NCI-H1930 (cell line): ENCODE measurements around the gene APBA3.

ENCODE experiments used
- DNase-seq, 2 experiments: peaks; one replicate each; lab custom pipeline; 2025; lab: John Stamatoyannopoulos, UW

Gene APBA3

DNA sequence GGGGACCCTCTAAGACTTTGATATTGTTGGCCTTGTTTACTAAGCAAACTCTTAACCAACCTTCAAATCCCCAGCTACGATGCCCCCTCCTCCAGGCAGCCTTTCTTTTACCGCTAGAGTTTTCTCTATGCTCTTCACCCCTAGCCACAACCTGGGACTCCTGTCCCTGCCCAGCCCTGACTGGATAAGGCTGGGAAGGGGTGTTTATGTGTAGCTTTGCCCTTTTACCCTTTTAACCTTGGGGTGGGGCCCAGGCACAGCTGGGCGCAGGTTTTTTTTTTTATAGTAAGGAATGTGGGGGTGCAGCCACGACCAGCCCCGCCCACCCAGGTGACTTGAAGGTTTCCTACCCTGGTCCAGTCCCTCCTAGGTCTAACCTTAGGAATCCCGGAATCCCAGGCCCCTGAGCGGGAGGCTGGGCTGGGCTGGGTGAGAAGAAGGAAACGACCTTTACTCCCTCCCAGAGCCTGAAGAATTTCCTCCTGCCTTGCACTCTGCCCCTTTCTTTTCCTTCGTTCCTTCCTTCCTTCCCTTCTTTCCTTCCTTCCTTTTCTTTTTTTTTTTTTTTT is 41.1 kb downstream of the APBA3 start:
- no peak for DNase-seq

DNA sequence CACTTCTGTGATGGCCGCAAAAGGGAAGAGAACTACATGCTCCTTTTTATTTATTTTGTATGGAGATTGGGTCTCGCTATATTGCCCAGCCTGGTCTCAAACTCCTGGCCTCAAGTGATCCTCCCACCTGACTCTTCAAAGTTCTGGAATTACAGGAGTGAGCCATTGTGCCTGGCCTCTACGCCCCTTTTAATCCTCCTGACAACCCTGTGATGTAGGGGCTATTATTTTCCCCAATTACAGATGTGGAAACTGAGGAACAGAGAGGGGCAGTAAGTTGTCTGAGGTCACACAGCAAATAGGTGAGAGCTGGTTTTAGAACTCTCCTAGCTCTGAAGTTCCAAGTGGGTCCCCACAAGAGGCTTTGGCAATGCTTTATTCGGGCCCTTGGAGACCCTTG is 41.6 kb downstream of the APBA3 start:
- no peak for DNase-seq

DNA sequence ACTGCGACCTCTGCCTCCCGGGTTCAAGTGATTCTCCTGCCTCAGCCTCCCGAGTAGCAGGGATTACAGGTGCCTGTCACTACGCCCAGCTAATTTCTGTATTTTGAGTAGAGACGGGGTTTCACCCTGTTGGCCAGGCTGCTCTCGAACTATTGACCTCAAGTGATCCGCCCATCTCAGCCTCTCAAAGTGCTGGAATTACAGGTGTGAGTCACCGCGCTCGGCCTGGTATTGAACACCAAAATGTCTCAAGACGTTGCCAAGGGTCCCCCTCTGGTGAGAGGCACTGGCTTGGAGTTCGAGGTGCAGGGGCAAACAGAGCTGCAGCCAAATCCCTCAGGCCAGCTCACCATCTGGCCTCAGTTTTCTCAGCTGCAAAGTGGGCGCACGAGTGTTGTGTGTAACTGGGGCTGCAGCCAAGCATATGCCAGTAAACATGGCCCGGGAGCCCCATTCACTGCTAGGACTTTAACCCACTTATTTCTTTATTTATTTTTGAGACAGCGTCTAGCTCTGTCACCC is 45.3 kb downstream of the APBA3 start:
- DNase-seq = no peak

DNA sequence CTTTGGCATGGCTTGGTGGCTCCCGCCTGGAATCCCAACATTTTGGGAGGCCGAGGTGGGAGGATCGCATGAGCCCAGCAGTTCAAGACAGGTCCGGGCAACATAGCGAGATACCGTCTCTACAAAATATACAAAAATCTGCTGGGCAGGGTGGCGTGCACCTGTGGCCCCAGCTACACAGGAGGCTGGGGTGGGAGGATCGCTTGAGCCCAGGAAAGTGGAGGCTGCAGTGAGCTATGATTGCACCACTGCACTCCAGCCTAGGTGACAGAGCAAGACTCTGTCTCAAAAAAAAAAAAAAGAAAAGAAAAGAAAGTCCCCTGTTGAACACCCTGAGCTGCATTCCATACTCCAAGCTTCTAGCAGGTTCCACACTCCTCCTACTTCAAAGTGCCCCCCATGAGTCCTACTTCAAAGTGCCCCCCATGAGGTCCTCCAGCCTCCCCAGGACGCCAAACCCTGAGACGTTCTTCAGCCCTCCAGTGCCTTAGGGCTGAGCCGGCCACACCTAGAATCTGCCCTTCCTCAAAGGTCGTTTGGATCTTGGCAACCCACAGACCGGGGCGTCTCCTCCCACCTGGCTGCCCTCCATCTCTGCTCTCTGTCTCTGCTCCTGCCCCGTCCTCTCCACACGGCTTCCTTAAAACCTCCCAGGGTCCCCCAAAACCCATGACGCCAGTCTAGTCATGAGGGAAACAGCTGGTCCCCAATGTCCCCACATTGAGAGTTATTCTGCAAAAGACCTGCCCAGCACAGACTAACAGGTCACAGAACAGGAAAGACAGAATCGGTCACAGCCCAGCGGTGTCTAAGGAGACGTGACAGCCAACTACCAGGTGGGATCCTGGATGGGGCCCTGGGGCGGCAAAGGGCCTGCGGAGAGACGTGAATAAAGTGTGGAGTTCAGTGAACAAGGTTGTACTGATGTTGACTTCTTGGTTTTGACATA is 48.6 kb downstream of the APBA3 start:
- DNase-seq = no peak

DNA sequence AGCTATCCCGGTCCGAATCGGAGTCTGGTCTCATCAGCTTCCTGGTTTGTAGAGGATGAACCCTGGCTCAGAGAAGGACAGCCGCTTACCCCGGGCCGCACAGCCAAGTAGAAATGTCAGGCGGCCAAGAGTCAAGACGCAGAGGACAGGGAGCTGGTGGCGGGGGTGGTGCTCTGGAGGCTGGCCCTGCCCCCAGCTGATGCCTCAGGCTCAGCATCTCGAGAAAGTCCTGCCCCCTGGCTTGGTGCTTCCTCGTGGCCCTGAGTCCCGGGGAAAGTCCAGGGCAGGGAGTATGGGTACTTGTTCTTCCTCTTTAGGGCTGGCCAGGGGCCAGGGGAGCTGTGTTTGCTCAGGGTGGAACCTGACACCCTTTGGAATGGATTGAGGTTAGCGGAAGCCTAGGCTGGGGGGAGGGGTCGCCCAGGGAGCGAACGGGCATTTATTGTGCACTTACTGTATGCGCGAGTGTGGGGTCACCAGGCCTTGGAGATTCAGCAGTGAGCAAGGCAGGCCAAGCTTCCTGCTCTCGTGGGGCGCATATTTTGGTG is 51.2 kb downstream of the APBA3 start:
- DNase-seq = no peak

DNA sequence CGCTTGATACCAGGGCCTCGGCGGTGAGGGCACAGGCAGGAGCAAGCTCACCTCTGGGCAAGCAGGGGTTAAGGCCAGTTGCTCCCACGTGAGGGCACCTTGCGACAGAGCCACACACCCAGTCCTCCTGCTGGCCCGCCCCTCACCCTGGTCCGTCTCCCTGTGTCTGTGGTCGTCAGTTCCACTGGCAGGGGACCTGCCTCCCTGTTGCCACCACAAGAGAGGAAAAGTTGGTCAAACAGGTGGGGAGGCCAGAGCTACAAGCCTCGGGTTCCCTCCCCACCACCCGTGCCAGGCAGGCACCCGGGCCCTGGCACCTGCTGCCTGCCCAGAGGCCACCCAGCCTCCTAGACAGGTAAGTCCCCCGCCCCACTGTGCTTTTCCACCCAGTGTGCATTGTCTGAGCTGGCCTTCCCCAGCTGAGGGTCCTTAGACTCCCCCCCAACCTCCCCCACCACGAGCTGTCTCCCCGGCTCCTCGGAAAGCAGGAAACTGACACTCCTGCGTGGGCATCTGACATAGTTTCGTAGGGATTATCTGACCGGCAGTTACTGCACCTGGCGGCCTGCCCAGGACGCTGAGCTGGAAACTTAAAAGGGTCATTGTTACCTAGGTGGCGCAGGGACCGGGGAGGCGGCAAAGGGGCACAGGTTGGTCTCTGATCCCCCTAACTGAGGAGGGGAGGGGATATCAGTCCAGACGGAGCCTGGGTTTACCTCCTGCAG is 53.1 kb downstream of the APBA3 start, which contains the start of gene TJP3:
Gene TJP3, plus strand, starts transcription at position 178 of the 725 bp plus-strand sequence. CDS start 20,049 bp downstream, outside the sequence.
- no peak for DNase-seq

DNA sequence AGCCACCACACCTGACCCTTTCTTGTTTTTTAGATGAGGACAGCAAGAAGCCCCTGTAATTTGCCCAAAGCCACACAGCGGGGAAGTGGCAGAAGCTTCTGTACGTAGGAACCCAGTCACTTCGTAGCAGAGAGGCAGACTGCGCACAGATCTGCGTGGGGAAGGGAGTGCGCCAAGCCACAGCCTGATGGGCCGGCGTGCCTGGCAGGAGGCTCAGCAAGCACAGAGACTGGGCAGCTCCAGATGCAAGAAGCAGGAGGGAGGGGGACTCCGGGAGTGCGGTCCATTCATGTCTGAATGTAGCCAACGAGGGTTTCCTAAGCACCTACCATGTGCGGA is 53.7 kb downstream of the APBA3 start:
- DNase-seq = no peak

DNA sequence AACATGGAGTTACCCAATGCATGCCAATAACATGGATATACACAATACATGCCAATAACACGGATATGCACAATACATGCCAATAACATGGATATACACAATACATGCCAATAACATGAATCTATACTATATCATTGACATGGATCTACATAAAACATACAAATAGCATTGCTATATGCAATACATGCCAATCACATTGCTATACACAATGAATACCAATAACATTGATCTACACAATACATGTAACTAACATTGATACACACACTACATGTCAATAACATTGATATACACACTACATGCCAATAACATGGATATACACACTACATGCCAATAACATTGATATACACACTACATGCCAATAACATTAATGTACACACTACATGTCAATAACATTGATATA is 60.3 kb downstream of the APBA3 start:
- no peak for DNase-seq
